Renal cortical epithelial cell (primary cell): Measurements from ENCODE around the gene DSE. TPM values are rescaled to one million over a fixed set of nuclear protein-coding genes. Genes with fewer than 3 reads are reported as not detected.
A peak's percentile ranks its signal among the peaks of the same experiment; 100 is the strongest.

ENCODE experiments used
- DNase-seq: peaks from one replicate; pipeline ENCODE4 v3.0.0-alpha.2; 2011; ENCODE audit warnings: low read depth
- total RNA-seq: library from RNA; depleted of rRNA; stranded (reverse); fragments of >200 nt; gene quantifications from 2 replicates; pipeline ENCODE4 v1.2.3, GENCODE V29; 2014

Gene DSE
- total RNA-seq, 1 donor from 2014 or later, result 149 TPM

GRCh38 chr6:116386581-116387299, 16.0 kb downstream of the DSE start:
- DNase-seq, result peak; percentile 76

GRCh38 chr6:116387374-116387773, 16.6 kb downstream of the DSE start:
- DNase-seq, result peak; percentile 95

DNA sequence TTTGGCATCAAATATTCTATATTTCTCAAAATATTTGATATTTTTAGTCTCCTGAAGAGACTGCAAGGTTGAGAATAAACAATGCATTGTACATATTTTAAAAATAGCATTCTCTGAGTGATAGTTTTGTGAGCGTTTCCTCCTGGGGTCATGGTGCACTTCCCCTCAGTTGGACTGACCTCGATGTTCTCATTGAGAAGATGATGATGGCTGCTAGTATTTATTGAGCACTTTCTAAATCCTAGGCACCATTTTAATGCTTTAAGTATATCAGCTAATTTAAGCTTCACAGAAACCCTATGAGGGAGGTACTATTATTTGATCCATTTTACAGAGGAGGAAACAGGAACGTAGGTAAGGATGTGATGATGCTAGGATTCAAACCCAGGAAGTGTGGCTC, 18.2 kb downstream of the DSE start:
- no peak for DNase-seq

DNA sequence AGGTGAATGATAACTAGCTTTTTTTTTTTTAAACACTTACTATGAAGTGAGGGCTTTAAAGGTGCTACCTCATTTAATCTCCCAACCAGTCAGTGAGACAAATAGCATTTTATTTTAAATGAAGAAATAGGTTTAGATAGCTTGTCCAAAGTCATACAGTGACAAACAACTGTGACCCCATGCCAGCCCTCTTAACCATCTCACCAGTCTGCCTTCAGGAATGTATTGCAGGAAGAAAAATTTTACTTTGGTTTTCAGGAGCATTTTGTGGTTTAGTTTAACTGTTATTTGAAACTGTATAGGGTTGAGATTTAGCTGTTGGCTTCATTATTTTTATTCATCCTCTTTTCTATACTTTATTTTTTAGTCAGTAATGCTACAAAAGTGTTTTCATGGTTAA, 18.6 kb downstream of the DSE start:
- no peak for DNase-seq

GRCh38 chr6:116390581-116390980, 19.8 kb downstream of the DSE start:
- DNase-seq, result no peak

GRCh38 chr6:116392132-116393013, 21.6 kb downstream of the DSE start:
- no peak for DNase-seq

GRCh38 chr6:116393430-116393829, 22.7 kb downstream of the DSE start:
- no peak for DNase-seq

DNA sequence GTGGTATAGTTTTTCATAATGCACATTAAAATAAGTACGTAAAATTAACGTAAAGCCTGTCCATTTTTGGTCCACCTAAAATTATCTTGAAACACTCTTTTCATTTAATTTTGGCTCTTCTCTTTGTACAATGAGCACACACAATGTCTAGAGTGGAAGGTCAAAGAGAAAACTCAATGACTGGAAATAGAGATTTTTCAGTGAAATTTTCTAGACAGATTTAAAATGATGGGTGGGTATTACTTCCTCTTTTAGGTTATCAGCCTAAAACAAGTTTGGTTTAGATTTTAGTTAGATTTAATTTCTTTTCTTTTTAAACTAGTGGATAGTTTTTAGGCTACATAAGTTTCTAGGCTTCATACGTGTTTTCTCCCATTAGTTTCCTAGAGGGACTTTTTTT, 24.9 kb downstream of the DSE start:
- DNase-seq, result no peak

- DNase-seq, result no peak
These were observed 25.7 kb downstream of the DSE start for GRCh38 chr6:116396441-116396840.

DNA sequence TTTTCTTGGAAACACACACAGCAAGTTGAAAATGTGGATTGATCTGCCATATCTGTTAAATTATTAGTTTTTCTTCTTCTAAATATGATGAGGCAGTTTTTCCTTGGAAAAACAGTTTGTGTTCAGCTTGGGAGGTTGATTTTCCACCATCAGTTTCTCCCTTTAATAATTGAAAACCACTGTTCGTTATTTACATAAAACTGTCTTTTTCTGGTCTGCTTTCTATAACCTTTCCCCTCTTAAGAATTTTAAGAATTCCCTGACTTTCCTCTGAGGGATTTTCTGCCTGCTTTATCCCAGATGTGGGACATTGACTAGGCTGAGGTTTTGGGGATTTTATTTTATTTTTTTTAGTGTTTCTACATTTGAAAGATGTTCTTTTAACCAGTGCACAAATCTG, 27.2 kb downstream of the DSE start:
- DNase-seq, result peak; percentile 35

GRCh38 chr6:116398316-116399010, 27.7 kb downstream of the DSE start:
- no peak for DNase-seq

DNA sequence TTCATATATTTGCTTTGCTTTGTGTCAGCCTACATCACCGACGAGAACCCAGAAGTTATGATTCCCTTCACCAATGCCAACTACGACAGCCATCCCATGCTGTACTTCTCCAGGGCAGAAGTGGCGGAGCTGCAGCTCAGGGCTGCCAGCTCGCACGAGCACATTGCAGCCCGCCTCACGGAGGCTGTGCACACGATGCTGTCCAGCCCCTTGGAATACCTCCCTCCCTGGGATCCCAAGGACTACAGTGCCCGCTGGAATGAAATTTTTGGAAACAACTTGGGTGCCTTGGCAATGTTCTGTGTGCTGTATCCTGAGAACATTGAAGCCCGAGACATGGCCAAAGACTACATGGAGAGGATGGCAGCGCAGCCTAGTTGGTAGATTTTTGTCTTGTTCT, 28.5 kb downstream of the DSE start:
- DNase-seq, result no peak

DNA sequence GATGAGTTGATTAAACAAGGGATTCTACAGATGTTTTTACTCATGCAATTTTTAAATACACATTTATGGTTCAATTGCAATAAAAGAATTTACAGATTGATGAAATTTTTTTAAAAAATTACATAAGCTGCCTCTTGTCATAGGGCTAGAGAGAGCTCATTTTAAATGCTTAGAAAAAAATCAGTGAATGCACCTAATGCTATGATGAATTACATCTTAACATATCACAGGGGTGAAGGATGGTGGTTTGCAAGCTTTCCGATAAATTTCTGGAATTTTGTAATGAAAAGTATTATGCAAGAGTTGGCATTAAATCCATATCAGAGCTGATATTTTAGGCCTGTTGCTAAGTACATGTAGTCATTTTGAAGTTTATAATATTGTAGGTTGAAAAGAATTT, 29.6 kb downstream of the DSE start:
- no peak for DNase-seq

DNA sequence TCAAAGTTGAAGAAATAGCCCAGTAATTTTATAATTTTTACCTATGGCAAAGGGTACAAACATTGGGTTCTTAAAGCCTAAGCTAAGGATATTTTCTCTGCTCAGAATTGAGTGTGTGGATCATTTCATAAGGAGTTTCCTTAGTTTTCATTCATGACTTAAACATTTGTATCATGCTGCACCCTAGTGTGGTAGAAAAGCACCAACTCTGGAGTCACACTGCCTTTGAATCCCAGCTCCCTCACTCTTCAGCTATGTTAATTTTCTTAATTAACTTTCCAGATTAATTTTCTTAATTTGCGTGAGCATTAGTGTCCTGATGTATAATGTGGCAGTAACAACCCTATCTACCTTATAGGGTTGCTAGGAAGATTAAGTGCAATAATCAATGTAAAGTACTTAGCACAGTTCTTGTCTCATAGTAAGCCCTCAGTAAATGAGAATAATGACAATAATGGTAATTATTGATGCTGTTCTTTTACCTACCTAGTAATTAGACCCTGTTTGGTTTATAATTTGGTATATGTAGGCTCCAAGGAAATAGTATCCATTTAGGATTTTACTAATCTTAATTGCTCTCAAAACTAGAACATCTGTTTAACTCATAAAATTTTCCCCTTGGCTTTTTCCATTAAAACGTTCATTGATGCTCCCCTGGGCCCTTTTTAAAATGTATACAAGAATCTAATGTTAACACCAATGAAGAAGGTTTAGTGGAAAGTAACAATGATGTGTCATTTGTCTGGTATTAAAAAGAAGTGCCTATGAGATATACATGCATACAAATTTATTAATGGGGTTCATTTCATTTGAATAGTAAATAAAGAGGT, 31.6 kb downstream of the DSE start:
- DNase-seq, result no peak

GRCh38 chr6:116403205-116403604, 32.5 kb downstream of the DSE start:
- no peak for DNase-seq

DNA sequence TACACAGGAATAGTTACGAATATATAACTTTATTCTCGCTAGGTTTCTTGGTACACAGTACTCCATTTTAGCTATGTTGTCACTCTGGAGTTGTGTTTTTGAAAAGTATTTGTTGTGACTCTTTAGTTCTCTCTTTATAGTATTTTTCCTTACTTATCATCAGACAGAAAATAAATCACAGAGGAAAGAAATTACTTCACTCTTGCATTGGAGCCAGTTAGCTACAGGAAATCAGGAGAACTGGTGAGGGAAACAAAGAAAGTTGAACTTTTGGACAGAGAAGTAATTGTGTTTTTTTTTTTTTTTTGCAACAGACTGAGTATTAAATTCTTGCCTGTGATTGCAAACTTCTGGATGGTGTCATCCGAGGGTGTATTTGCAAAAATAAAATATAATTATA, 33.9 kb downstream of the DSE start:
- no peak for DNase-seq

DNA sequence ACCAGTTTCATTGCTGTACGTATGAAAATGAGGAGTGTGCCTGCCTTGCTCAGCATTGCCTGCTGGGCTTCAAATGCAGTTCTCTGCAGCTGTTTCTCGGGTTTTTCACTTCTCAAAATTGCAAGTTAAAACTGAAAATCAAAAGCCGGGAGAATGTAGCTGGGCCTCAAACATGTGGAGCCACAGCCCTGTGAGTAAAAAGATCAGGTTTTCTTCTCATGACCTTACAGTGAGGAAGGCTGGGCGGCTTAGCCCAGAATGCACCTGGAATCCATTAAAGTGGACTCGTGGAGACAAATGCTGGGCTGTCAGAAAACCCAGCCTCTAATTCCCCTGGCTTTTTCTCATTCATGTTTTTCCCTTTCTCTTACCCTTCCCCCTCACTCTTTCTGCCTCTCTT, 34.4 kb downstream of the DSE start:
- no peak for DNase-seq

DNA sequence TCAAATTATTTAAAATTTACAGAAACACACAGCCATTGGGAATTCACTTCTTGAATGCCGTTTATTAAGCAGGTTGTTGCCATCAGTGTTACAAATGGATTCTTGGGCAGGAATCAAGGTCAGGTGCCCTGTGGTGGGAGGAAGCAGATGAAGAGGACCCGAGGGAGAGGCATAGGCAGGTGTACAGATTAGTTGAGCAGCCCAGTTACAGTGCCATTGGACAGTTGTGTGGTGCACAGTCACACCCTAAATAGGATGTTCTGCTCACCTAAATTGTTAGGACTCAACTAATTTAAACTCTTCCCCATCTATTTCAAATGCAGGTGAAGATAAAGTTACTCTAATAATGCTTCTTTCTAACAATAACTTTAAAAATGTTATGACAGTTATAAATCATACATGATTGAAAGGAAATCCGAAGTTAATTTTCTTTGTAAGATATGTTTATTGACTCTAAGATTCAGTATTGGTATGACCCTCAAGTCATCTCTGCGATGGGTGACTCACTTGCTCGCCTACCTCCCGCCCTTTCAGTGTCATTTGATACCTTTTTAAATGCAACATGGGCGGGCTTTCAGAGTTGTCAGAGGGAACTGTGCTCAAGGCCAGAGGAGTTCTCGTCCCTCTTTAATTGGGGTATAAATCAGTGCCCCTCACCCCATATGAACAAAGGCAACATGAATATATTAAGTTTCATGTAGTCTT, 35.1 kb downstream of the DSE start:
- DNase-seq, result no peak

GRCh38 chr6:116406678-116407345, 36.1 kb downstream of the DSE start:
- no peak for DNase-seq

- no peak for DNase-seq
These were observed 37.7 kb downstream of the DSE start for GRCh38 chr6:116408491-116408890.

DNA sequence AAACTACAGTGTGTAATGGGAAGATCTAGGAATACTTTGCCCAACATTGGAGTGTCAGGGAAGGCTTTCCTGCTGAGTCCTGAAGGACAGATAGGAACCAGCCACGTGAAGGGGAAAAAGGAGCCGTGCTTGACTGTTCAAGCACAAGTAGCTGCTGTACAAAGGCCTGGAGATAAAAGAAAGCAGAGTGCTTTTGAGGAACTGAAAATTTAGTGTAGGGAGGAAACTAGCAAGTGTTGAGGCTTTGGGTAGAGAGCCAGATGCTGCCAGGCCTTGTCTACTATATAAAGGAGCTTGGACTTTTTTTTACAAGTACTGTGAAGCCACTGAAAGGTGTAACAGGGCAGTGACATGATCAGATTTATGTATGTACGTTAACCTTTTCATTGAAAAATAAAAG, 39.0 kb downstream of the DSE start:
- no peak for DNase-seq
